Astrocyte of the spinal cord (primary cell): ENCODE results near the gene WDR83.
"Not testable (repeated sequence)": the region's sequence is repeated elsewhere in the genome, so short reads cannot be mapped to it uniquely, and the experiment has no call there.

Experiments used
- DNase-seq: peaks from one replicate; pipeline ENCODE4 v3.0.0; 2011; ENCODE audit warnings: low read depth, low spot score
- H3K4me3 ChIP-seq: 2 replicates; pipeline ENCODE4 v1.5.1; 2011; ENCODE audit warnings: low read depth, mild to moderate bottlenecking, low read length, moderate library complexity
- in situ Hi-C: cut with HindIII; loops from 2 replicates; pipeline ENCODE4 v1.10.0; 2017; ENCODE audit warnings: low sequenced_read_pairs
- TF ChIP-seq, protein P1 (sequence below): IDR thresholded peaks from 2 replicates; pipeline ENCODE4 v1.5.1; 2012; ENCODE audit warnings: low read depth, mild to moderate bottlenecking, low read length, inconsistent platforms

The WDR83 gene

DNA sequence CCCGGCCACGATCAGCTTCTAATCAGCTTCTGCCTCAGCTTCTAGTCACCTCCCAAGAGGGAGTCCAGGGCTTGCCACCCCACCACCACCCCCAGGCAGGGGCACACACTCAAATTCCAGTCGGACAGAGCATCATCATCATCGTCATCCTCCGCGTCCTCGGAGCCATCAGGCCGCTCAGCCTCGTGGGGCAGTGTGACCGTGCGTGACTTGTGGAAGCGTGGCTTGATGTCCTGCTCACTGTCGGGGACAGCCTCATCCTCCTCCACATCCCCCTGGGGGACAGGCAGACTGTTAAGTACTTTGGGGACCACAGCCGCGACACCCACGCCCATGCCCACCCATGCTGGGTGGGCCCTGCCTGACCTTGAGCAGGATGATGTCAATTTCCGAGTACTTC lies 44.6 kb downstream of the WDR83 start:
- DNase-seq: no peak
- in situ Hi-C loops: no loop called here
- no peak overlapping the region for H3K4me3 ChIP-seq
- TF ChIP-seq, protein P1, sequence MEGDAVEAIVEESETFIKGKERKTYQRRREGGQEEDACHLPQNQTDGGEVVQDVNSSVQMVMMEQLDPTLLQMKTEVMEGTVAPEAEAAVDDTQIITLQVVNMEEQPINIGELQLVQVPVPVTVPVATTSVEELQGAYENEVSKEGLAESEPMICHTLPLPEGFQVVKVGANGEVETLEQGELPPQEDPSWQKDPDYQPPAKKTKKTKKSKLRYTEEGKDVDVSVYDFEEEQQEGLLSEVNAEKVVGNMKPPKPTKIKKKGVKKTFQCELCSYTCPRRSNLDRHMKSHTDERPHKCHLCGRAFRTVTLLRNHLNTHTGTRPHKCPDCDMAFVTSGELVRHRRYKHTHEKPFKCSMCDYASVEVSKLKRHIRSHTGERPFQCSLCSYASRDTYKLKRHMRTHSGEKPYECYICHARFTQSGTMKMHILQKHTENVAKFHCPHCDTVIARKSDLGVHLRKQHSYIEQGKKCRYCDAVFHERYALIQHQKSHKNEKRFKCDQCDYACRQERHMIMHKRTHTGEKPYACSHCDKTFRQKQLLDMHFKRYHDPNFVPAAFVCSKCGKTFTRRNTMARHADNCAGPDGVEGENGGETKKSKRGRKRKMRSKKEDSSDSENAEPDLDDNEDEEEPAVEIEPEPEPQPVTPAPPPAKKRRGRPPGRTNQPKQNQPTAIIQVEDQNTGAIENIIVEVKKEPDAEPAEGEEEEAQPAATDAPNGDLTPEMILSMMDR: no peak

DNA sequence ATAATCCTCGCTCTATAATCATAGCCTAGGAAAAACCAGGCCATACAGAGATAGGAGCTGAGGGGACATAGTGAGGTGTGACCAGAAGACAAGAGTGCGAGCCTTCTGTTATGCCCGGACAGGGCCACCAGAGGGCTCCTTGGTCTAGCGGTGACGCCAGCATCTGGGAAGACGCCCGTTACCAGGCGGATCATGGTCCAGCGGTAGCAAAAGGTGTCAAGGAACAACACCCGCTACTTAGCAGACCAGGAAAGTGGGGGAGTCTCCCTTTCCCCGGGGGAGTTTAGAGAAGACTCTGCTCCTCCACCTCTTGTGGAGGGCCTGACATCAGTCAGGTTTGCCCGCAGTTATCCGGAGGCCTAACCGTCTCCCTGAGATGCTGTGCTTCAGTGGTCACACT lies 45.5 kb downstream of the WDR83 start:
- DNase-seq, in situ Hi-C loops: not testable (repeated sequence)

DNA sequence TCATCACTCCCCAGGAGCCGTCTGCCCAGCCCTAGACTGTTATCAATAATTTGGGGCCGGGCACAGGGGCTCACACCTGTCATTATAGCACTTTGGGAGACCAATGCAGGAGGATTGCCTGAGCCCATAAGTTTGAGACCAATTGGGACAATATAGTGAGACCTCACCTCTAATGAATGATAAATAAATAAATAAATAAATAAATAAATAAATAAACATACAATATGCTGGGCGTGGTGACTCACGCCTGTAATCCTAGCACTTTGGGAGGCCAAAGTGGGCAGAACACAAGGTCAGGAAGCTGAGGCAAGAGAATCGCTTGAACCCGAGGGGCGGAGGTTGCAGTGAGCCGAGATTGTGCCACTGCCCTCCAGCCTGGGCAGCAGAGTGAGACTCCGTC lies 46.7 kb downstream of the WDR83 start:
- DNase-seq, in situ Hi-C loops, H3K4me3 ChIP-seq: not testable (repeated sequence)

More for the DNA sequence above, 45.5 kb downstream of the WDR83 start:
- not testable (repeated sequence) for H3K4me3 ChIP-seq

DNA sequence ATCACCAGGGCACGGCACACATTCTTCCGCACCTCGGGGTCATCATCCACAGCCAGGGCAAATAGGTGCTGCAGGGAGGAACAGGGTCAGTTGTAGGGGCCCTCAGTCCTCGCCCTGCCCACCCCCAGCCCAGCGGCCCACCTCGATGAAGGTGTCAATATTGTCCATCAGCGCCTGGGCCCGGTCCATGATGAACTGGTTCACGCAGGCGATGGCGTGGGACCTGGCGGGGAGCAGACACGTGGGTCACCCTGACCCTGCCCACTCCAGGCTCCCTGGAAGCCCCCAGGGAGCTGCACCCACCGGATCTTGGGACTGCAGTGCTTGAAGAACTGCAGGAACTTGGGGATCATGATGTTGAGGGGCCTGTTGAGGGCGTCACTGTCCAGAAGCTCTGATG lies 48.5 kb downstream of the WDR83 start:
- no peak for DNase-seq
- in situ Hi-C loops: no loop called here
- TF ChIP-seq, protein P1: no peak
- H3K4me3 ChIP-seq: no peak overlapping the region

DNA sequence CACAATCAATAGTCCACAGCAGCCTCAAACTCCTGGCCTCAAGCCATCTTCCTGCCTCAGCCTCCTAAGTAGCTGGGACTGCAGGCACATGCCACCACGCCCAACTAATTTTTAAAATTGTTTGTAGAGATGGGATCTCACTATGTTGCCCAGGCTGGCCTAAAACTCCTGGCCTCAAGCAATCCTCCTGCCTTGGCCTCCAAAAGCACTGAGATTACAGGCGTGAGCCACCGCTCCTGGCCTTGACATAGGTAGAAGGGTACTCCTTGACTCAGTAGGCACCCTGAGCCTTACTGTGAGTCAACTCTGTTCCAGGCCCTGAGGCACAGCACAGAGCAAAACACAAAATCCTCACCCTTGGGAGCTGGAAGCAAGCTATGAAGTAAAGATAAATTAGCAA lies 49.3 kb downstream of the WDR83 start:
- TF ChIP-seq, protein P1: no peak
- DNase-seq: no peak
- in situ Hi-C loops: no loop called here
- no peak overlapping the region for H3K4me3 ChIP-seq

DNA sequence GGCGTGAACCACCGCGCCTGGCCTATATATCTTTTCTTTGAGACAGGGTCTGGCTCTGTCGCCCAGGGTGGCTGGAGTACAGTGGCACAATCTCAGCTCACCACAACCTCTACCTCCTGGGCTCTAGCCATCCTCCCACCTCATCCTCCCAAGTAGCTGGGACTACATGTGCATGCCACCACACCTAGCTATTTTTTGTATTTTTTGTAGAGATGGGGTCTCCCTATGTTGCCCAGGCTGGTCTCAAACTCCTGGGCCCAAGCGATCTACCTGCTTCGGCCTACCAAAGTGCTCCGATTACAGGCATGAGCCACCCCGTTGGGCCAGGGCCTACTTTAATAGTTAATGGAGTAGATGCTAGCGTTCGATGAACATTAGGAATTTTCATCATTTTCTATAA lies 53.7 kb downstream of the WDR83 start:
- TF ChIP-seq, protein P1: no peak
- H3K4me3 ChIP-seq: peak overlapping the region; percentile 81
- in situ Hi-C loops: no loop called here
- DNase-seq: no peak

DNA sequence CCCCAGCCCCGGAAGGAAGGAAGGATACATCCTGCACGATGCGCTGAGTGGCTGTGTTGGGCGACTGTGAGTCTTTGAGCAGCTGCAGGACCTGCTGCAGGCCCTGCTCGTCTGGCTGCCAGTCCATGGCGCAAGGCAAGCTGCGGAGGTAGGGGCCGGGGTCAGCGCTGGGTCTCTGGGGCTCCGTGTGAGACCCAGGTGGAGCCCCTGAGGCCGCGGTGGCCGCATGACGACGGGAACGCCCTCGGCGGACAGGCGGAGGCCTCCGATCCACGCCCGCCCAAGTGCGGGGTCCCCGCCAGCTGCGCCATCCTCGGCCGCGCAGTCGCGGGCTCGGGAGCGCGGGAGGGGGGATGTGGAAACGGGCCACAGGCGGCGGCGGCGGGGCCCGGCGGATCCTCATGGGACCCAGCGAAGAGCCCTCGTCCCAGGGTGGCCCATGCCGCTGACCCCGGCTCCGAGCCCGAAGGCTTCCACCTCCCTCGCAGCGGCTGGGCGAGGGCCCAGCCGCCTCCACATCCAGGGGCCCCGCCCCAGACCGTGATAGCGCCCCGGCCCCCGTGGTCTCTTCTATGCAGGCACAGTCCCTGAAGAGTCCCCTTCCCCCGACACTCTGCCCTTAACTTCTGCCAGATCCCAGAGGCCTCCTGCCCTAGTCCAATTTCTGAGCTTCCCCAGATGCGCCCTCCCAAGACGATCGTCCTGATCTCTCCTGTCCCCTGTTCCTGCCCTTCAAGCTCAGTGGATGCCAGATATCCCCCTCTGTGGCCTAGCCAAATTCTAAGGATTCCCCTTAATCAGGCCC lies 54.4 kb downstream of the WDR83 start:
- in situ Hi-C loops: no loop called here
- peak overlapping the region; percentile 81 for H3K4me3 ChIP-seq
- peak; percentile 17 for DNase-seq
- TF ChIP-seq, protein P1: no peak
